GM12891 (cell line): ENCODE measurements around the gene FOXK1.

Source experiments
- POLR2A ChIP-seq: IDR thresholded peaks from 2 replicates; pipeline ENCODE4 v1.6.1; 2011; ENCODE audit warnings: low read depth, low read length, control low read depth
- POLR2AphosphoS5 ChIP-seq: IDR thresholded peaks from 2 replicates; pipeline ENCODE4 v1.6.1; 2011; ENCODE audit warnings: low read depth, low read length, control low read depth
- POU2F2 ChIP-seq: IDR thresholded peaks from 2 replicates; pipeline ENCODE4 v1.6.1; 2011; ENCODE audit warnings: low read depth, mild to moderate bottlenecking, control low read depth, low read length, moderate library complexity
- TAF1 ChIP-seq: IDR thresholded peaks from 2 replicates; pipeline ENCODE4 v1.6.1; 2011; ENCODE audit warnings: low read depth, low read length, control low read depth

DNA sequence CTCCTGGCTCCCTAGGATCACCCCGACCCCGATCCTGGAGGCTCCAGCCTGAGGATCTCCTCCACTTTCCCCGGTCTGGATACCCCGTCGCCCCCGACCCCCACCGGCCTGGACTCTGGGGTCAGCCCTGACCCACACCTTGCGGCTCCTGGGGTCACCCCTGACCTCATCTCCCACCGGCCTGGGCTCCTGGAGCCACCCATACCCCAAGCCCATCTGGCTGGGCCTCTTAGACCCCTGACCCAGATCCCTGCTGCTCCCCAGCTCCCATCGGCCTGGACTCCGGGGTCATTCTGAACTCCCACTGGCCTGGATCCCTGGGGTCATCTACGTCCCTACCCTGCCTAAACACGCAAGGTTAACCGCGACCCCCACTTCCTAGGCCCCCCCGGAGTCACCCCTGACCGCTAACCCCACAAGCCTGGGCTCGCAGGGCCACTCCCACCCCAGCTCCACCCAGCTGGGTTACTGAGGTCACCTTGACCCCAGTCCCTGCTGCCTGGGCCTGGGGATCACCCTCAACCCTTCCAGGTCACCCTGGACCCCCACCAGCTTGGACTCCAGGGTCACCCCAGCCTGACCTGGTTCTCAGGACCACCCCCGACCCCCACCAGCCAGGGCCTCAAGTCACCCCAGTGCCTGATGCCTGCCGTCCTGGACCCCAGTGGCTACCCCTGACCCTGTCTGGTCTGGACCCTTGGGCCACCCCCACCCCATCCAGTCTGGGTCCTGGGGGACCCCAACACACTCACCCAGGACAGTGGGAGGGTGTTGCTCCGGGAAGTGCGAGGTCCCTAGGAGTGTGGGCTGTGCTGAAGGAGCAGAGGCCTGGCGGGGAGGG, 1.2 kb downstream of the FOXK1 start:
- TF ChIP-seq POLR2A: no peak
- no peak for TF ChIP-seq POU2F2
- TF ChIP-seq POLR2AphosphoS5: no peak; the same call in 1 of the 2 replicates
- no peak for TF ChIP-seq TAF1
